Osteoblast (primary cell): ENCODE results near the gene MCF2L. TPM values are rescaled to one million over a fixed set of nuclear protein-coding genes. Genes with fewer than 3 reads are reported as not detected.

ENCODE experiments used
- DNase-seq: peaks from one replicate; pipeline ENCODE4 v3.0.0; 2011; ENCODE audit warnings: low spot score, mixed read lengths; ENCODE audit not compliant: insufficient read length; ENCODE audit errors: missing footprints
- H2AFZ ChIP-seq: 2 replicates; pipeline ENCODE4 v1.6.0; 2011; ENCODE audit warnings: mild to moderate bottlenecking, low read length
- H3K27ac ChIP-seq: 2 replicates; pipeline ENCODE4 v1.5.1; 2011; ENCODE audit warnings: mild to moderate bottlenecking, low read depth, low read length, moderate library complexity
- H3K27me3 ChIP-seq: 2 replicates; pipeline ENCODE4 v1.6.0; 2012; ENCODE audit warnings: mild to moderate bottlenecking, control low read depth, inconsistent platforms, low read length, moderate library complexity; ENCODE audit not compliant: insufficient read depth
- H3K36me3 ChIP-seq: 2 replicates; pipeline ENCODE4 v1.5.1; 2011; ENCODE audit warnings: mild to moderate bottlenecking, low read length, control low read depth, moderate library complexity; ENCODE audit not compliant: insufficient read depth
- H3K4me1 ChIP-seq: 2 replicates; pipeline ENCODE4 v1.5.1; 2011; ENCODE audit warnings: mild to moderate bottlenecking, low read length, control low read depth, moderate library complexity; ENCODE audit not compliant: insufficient read depth
- H3K4me2 ChIP-seq: 2 replicates; pipeline ENCODE4 v1.6.0; 2011; ENCODE audit warnings: mild to moderate bottlenecking, low read length; ENCODE audit not compliant: insufficient read depth
- H3K4me3 ChIP-seq: fragments of 200-600 bp; sonication (generic); 3 replicates; pipeline ENCODE4 v1.5.1; 2012; ENCODE audit warnings: mild to moderate bottlenecking, low read length, inconsistent platforms; ENCODE audit not compliant: insufficient read depth
- H3K79me2 ChIP-seq: 2 replicates; pipeline ENCODE4 v1.6.0; 2012; ENCODE audit warnings: mild to moderate bottlenecking, low read length, control low read depth, inconsistent platforms; ENCODE audit not compliant: insufficient read depth
- H3K9me3 ChIP-seq: 2 replicates; pipeline ENCODE4 v1.5.1; 2011; ENCODE audit warnings: low read depth, low read length, control low read depth
- H4K20me1 ChIP-seq: 2 replicates; pipeline ENCODE4 v1.6.0; 2012; ENCODE audit warnings: mild to moderate bottlenecking, low read length, control low read depth; ENCODE audit not compliant: insufficient read depth
- total RNA-seq: library from RNA; depleted of rRNA; stranded (reverse); fragments of >200 nt; gene quantifications from 2 replicates; pipeline ENCODE4 v1.2.3, GENCODE V29; 2012
- TF ChIP-seq, protein P1 (sequence below): IDR thresholded peaks from 2 replicates; pipeline ENCODE4 v1.5.1; 2011; ENCODE audit warnings: mild to moderate bottlenecking, low read depth, low read length, moderate library complexity; ENCODE audit errors: extremely low read depth

The MCF2L gene
- total RNA-seq, 1 donor = 6.5 TPM

DNA sequence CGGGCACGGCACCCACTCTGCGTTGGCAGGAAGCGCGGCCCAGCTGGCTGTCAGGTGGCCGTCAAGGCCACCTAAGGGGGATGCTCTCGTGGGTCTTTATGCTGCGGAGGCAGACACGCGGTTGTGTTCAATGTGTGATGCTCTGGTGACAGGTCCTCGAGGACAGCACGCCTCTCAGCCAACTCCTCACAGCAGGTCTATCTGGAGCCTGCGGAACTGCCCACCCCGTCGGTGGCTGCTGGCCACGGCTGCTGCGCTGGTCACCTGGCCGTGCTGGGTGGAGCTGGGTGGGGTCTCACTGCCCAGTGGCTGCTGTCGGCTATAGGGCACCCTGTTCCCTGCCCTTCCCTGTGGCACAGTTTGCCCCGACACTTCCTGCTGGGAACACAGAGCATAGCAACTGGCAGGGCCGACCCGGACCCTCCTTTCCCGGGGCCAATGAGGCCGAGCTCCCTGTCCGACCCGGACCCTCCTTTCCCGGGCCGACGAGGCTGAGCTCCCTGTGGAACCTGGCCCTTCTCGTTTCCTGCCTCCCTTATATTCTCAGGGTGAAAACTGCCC lies 122.3 kb downstream of the MCF2L start:
- Histone ChIP-seq H3K4me2 (no peak overlapping the region), H4K20me1 (no peaks in the 10 kb centered on the region), H2AFZ (no peak overlapping the region), H3K9me3 (no peaks in the 10 kb centered on the region), H3K4me3 (no peak overlapping the region), H3K36me3 (no peaks in the 10 kb centered on the region), H3K4me1 (no peaks in the 10 kb centered on the region), H3K27me3 (no peaks in the 10 kb centered on the region), H3K27ac (no peak overlapping the region), H3K79me2 (no peaks in the 10 kb centered on the region)
- TF ChIP-seq, protein P1, sequence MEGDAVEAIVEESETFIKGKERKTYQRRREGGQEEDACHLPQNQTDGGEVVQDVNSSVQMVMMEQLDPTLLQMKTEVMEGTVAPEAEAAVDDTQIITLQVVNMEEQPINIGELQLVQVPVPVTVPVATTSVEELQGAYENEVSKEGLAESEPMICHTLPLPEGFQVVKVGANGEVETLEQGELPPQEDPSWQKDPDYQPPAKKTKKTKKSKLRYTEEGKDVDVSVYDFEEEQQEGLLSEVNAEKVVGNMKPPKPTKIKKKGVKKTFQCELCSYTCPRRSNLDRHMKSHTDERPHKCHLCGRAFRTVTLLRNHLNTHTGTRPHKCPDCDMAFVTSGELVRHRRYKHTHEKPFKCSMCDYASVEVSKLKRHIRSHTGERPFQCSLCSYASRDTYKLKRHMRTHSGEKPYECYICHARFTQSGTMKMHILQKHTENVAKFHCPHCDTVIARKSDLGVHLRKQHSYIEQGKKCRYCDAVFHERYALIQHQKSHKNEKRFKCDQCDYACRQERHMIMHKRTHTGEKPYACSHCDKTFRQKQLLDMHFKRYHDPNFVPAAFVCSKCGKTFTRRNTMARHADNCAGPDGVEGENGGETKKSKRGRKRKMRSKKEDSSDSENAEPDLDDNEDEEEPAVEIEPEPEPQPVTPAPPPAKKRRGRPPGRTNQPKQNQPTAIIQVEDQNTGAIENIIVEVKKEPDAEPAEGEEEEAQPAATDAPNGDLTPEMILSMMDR = no peak
- no peak for DNase-seq

GRCh38 chr13:113091891-113092775 lies 123.1 kb downstream of the MCF2L start:
- Histone ChIP-seq H3K79me2 (no peaks in the 10 kb centered on the region), H2AFZ (no peak overlapping the region), H3K4me1 (no peaks in the 10 kb centered on the region), H4K20me1 (no peaks in the 10 kb centered on the region), H3K4me3 (no peak overlapping the region), H3K4me2 (no peak overlapping the region), H3K27ac (no peak overlapping the region), H3K27me3 (no peaks in the 10 kb centered on the region), H3K36me3 (no peaks in the 10 kb centered on the region), H3K9me3 (no peaks in the 10 kb centered on the region)
- DNase-seq = no peak
- TF ChIP-seq, protein P1 = no peak

DNA sequence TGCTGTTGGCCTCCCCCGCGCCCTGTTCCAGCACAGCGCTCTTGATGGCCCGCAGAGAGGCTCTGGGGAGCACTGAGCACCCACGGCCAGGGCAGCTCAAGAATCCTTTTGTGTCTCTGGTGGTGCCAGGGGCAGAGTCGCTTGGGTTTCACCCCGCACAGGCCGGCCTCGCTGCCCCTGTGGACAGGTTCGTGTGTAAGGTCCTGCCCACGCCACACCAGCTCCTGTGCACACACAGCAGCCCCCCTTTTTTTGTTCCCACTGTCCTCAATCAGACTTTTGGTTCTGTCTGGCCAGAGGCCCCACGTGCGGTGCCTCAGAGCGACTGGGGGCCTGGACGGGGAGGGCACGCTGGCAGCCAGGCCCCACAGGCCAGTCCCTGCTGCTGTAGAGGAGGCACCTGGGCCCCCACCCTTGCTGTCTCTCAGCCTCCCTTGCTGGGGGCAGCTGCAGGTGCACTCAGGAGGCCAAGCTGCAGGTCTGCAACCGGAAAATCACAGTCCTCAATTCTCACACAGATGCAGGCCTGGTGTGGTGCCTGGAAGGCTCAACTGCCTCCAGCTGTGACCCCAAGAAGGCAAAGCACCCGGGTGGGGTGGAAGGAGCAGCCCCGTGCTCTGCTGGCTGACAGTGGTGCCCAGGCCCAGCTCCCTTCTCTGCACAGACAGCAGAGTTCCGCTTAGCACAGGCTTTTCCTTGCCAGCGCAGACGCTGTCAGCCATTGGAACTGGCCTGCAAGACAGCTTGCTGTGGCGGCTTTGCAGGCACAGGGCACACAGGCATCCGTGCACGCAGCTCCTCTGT lies 124.0 kb downstream of the MCF2L start:
- TF ChIP-seq, protein P1 = no peak
- no peak for DNase-seq
- no peaks in the 10 kb centered on the region for H3K36me3 ChIP-seq

More for the DNA sequence above, 124.0 kb downstream of the MCF2L start:
- peaks cover 2% of the 10 kb centered on the region for H3K27me3 ChIP-seq
- no peaks in the 10 kb centered on the region for H3K79me2 ChIP-seq
- no peak overlapping the region for H3K27ac ChIP-seq
- H3K4me1 ChIP-seq = no peaks in the 10 kb centered on the region
- no peak overlapping the region for H3K4me2 ChIP-seq
- H3K9me3 ChIP-seq = no peaks in the 10 kb centered on the region
- no peak overlapping the region for H2AFZ ChIP-seq
- no peaks in the 10 kb centered on the region for H4K20me1 ChIP-seq
- no peak overlapping the region for H3K4me3 ChIP-seq
